Glomerular visceral epithelial cell (primary cell): ENCODE data around the gene CREM.

Experiments
- DNase-seq: peaks from one replicate; pipeline ENCODE4 v3.0.0-alpha.2; 2016; ENCODE audit errors: extremely low spot score

The CREM gene

GRCh38 chr10:35219891-35220890, 93.5 kb downstream of the CREM start:
- peak; percentile 75 for DNase-seq

DNA sequence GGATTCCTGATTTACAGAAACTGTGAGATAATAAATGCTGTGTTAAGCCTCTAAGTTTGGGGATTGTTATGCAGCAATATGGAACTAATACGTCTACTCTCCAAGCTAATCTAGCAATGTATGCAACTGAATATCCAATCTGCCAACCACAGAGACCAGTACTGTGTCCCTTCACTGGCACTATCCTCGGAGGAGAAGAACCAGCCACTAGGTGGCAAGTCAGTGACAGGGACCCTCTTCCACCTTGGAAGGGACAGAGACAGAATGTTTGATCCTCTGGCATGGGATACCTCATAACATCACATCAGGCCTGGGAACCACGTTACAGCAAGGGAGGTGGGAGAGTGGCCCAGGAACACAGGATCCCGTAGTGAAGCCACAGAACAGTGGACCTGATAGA, 96.4 kb downstream of the CREM start:
- DNase-seq, result no peak

DNA sequence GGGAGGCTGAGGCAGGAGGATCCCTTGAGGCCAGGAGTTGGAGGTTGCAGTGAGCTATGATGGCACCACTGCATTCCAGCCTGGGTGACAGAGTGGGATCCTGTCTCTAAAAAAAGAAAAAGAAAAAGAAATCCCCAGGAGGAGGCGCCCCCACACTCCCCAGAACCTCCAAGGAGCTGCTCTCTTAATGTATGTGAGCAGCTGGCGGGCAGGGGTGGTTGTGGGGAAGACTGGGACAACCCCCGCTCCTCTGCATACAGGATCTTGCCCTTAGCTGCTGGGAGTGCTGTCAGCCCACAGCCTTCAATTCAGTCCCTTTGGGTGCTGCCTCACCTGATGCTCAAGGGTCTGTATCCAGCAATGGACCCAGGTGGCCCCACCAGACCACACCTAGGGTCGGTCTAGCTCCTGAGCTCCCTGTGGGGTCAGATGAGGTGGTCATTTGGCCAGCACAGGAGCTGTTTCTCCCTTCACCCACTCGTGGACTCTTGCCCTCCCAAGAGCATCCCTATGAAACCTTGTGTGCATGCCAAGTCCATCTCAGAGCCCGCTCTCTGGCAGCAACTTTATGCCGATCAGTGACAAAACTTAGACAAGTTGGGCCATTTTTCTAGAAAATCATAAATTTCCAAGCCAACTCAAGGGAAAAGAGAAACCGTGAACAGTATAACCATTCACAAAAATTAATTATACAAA, 97.5 kb downstream of the CREM start:
- no peak for DNase-seq

- DNase-seq, result no peak
These were observed 98.6 kb downstream of the CREM start for GRCh38 chr10:35225204-35225603.

GRCh38 chr10:35226507-35226906, 99.9 kb downstream of the CREM start:
- DNase-seq, result no peak

GRCh38 chr10:35228058-35228457, 101.4 kb downstream of the CREM start:
- DNase-seq, result no peak

DNA sequence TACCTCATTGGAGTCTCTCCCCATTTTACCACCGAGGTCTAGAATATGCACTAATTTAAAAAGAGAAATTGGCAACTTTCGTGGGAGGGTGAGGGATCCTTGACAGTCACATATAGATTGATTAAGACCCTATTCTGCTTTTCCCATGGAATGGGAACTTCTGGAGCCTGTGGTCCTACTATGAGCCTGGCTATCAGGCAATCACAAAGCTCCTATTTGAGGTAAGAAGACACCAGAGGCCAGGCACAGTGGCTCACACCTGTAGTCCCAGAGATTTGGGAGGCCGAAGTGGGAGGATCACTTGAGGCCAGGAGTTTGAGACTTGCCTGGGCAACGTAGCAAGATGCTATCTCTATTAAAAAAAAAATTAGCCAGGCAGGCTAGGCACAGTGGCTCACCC, 105.0 kb downstream of the CREM start:
- no peak for DNase-seq

- DNase-seq, result no peak
These were observed 105.9 kb downstream of the CREM start for GRCh38 chr10:35232527-35232926.

DNA sequence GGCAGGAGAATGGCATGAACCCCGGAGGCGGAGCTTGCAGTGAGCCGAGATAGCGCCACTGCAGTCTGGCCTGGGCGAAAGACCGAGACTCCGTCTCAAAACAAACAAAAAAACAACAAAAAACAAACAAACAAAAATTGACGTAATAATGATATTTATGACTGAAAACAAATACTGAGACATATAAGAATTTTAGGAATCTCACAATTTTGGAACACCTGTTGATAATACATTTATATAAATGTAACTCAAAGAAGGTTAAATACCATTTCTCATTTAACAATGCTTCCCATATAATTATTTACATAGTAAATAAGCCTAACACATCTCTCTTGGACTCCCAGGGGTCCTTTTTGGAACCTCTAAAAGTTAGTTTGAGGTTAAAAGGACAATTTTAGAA, 107.4 kb downstream of the CREM start:
- DNase-seq, result no peak

DNA sequence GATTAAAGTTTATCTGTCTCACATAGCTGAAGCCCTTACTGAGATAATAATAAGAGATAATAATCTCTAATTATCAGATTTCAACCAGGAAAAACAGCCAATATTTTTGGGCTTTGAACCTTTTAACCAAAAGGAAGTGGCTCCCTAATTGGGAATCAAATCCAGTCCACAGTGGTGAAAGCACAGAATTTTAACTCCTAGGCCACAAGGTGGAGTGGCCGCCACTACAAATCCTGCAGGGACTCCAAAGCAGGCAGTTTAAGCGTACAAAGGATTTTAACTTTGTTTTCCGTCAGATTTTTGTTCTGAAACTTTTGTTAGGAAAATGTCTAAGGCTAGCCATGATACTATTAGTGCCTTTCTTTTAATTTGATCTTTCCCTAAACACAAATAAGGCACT, 110.1 kb downstream of the CREM start:
- DNase-seq, result peak; percentile 24

DNA sequence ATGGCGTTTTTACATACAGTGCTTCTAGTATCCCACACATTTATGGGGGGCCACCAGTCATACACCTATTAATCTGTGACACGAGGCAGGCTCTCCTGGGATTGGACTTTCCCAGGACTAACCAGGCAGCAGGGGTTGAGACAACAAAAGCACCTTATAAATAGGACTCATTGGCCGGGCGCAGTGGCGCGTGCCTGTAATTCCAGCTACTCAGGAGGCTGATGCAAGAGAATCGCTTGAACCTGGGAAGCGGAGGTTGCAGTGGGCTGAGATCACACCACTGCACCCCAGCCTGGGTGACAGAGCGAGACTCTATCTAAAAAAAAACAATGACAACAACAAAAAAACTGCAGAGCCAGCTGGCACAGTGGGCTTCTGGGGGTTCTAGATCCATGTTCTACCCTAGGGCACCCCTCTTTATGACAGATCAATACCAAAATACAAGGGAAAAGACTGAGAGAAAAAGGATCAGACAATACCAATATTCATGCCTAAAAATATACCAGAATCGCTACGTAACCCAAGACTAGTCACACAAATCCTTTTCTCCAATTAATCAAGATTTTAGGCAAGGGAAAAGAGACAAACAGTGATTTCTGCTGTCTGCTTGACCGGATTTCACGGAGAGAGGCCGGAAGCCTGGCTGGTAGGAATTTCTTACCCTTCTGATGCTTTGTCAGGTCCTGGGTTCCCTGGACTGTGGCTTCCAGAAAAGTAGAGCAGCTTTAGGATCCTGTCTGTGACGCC, 111.3 kb downstream of the CREM start:
- DNase-seq, result no peak

DNA sequence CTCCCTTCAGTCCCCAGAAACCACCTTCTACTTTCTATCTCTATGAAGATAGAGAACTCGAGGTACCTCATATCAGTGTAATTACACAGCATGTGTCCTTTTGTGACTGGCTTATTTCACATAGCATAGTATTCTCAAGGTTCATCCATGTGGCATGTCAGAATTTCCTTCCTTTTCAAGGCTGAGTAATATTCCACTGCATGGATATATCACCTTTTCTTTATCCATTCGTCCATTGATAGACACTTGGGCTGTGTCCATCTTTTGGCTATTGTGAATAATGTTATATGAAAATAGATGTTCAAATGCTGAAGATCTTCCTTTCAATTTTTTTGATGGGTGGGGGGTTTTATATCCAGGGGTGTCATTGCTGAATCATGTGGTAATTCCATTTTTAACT, 117.9 kb downstream of the CREM start:
- no peak for DNase-seq

- DNase-seq, result no peak
These were observed 120.2 kb downstream of the CREM start for GRCh38 chr10:35246770-35247343.

DNA sequence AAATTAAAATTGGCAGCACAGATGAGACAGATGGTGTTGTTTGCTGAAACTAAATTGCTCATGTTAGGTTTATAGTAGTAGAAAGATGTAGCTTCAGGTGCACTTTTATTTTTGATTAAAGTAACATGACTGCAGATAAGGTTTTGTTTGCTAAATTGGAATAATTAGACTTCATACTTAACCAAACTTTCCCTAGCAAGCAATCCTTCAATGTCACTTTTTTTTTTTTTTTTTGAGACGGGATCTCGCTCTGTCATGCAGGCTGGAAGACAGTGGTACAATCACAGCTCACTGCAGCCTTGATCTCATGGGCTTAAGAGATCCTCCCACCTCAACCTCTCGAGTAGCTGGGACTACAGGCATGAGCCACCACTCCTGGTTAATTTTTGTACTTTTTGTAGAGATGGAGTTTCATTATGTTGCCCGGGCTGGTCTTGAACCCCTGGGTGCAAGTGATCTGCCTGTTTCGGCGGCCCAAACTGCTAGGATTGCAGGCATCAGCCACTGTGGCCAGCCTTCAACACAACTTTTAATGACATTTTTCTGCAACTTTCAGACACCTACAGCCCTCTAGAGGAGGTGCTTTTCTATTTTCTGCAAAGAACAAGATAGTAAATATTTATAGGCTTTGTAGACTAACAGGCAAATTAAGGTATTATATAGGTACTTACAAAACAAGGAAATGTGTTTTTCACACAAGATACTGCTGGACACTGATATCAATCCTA, 124.9 kb downstream of the CREM start:
- DNase-seq, result no peak

- DNase-seq, result no peak
These were observed 130.7 kb downstream of the CREM start for GRCh38 chr10:35257057-35257983.

DNA sequence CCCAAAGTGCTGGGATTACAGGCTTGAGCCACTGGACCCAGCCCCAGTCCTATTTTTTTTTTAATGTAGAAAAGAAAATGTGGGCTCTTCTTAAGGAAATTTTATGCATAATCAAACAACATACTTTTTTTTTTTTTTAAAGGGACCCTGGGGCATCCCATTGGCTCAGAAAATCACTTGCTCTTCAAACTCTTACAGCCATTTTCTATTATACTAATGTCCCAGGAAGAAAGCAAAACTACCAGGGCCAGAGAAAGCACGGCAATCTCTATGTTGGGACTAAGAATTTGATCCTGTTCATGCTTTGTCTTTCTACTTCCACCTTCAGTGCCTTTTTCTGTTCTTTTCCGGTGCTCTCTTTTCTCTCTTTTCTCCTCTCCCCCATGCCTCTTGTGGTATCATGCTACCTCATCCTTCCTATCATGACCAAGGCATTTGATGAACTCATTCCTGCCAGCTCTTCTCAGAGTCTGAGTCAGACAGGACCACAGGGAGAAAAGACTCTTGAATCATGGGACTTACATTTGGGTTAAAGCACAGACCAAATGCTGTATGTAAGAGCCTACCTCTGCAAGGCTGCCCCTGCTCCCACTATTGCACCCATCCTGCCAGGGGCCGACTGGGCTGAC, 133.2 kb downstream of the CREM start:
- peak; percentile 84 for DNase-seq

DNA sequence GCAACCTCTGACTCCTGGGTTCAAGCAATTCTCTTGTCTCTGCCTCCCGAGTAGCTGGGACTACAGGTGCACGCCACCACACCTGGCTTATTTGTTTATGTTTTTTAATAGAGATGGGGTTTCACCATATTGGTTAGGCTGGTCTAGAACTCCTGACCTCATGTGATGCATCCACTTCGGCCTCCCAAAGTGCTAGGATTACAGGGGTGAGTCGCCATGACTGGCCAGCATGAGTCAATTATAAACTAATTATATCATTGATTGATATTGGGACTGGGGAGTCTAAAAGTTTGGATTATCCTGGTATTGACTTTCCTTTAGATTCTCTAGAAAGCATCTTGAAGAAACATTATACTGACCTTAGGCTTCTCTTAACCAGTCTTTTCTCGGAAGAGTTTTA, 135.8 kb downstream of the CREM start:
- no peak for DNase-seq
